Measurements from ENCODE around the gene ANTXR2.

DNA sequence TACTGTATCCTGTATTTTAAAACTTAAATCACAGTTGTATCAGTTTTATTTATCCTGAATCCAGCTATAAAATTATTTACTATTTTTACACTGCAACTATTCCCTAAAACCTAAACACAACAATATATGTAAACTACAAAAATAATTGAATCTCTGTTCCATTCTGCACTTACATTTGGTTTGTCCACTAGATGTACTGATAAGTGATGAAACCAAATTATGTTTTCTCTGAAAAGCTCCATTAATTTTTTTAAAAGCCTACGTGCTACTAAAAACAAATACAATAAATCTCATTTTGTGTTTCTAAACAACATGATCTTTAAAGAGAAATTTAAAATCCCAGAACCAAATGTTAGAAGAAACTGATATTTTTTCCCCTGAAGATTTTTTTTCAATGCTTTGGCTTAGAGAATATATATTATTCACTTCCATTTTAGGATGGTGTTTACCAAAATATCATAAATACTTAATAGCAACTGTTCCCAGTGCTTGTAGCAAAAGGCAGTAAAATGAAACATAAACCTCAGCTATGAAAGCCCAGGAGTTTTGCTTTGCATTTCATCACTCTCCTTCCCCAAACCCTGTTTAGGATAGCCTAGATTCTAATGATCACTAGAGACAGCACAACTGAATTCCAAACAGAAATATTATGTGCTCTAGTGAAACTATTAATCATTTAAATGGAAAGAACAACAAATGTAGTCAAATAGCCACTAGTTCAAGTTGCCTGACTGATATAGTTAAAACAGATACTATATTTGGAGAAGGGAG lies 19.7 kb downstream of the ANTXR2 start:
- TF ChIP-seq, protein P1, sequence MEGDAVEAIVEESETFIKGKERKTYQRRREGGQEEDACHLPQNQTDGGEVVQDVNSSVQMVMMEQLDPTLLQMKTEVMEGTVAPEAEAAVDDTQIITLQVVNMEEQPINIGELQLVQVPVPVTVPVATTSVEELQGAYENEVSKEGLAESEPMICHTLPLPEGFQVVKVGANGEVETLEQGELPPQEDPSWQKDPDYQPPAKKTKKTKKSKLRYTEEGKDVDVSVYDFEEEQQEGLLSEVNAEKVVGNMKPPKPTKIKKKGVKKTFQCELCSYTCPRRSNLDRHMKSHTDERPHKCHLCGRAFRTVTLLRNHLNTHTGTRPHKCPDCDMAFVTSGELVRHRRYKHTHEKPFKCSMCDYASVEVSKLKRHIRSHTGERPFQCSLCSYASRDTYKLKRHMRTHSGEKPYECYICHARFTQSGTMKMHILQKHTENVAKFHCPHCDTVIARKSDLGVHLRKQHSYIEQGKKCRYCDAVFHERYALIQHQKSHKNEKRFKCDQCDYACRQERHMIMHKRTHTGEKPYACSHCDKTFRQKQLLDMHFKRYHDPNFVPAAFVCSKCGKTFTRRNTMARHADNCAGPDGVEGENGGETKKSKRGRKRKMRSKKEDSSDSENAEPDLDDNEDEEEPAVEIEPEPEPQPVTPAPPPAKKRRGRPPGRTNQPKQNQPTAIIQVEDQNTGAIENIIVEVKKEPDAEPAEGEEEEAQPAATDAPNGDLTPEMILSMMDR (IDR thresholded peaks at IDR 0.05; ENCODE audit: insufficient read depth, low read length): no peak
- no peak for TF ChIP-seq GABPA (IDR thresholded peaks at IDR 0.05; ENCODE audit: low read depth)
